ENCODE measurements around the gene VPS36. TPM values are rescaled to one million over a fixed set of nuclear protein-coding genes. Genes with fewer than 3 reads are reported as not detected.
A peak's percentile ranks its signal among the peaks of the same experiment; 100 is the strongest.

The VPS36 gene
- total and polyA plus RNA-seq, 7 experiments from 2014 or later: 23.1 to 53.7 (median 47.3) TPM

DNA sequence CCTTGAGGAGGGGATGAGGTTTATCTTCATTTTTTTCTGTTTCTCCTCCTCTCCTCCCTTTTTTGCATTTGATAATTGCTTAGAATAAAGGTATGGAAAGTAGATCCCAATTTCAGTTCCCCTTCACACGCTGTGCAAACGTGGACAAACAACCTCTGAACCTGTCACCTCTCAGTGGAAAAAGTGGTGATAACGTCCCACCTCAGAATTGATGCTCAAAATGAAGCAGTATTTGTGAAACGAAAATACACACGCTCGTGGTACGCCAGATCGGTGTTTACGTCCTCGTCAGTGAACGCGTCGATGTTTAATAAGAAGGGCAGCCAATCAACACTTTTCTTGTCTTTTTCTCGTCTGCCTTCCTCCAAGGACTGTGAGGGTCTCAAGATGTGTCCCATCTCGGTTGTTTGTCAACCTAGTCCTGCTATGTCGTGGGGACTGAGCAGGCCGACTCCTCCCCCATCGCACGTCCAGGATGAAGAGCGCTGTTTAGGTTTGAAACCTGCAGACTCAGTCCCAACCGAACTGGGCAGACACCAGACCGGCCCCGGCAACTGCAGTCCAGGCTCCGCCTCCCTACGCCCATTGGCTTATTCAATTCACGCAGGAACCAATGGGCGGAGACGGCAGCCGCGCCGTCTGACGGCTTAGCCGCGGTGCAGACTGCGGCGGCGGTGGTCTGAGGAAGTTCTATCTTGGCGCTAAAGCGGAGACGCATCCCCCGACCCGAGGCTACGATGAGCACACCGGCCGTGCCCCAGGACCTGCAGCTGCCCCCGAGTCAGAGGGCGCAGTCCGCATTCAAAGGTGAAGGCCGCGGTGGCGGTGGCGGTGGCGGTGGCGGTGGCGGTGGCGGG, 4.6 kb upstream of the VPS36 start, which contains the start of gene CKAP2:
CKAP2 (plus strand) TSS at position 659 of the 857 bp plus-strand sequence; CDS start at position 738, 79 bp downstream.
- peaks cover 0 to 5% (median 0%) of the 10 kb centered on the region in 5 donors for H3K27me3 Mint-ChIP-seq
- peak; percentile 87 to 97 (median 95) for DNase-seq
- Histone ChIP-seq H3K9me3 (ENCODE audit: control insufficient read depth in 2 of 3, low read length in 3 of 3) (no peaks in the 10 kb centered on the region), H3K27ac (ENCODE audit: low read depth, low read length) (peak within 1 kb of the TSS; percentile 86), H3K36me3 (ENCODE audit: control insufficient read depth in 2 of 3, insufficient read depth in 3 of 3, low read length in 3 of 3) (peaks cover 0 to under 1% (median 0%) of the 10 kb centered on the region in 3 experiments), H3K27me3 (ENCODE audit: control insufficient read depth in 2 of 2, insufficient read depth in 2 of 2, low read length in 2 of 2) (no peaks in the 10 kb centered on the region), H3K4me3 (ENCODE audit: low read length) (peak within 1 kb of the TSS; percentile 87), H3K4me1 (ENCODE audit: control insufficient read depth in 2 of 2, insufficient read depth in 2 of 2, low read length in 2 of 2) (peaks cover 14 to 18% of the 10 kb centered on the region in 2 donors)
- peaks cover 0 to 15% (median 3%) of the 10 kb centered on the region in 5 donors for H3K36me3 Mint-ChIP-seq
- ChIA-PET CTCF (no interaction called here), POLR2A (interaction anchor here (1.3 to 1.4 kb wide), 2 partner anchors 8 to 628 kb away, joined by 3 to 4 read pairs; no protein-coding TSS in a partner anchor)
- H3K27ac Mint-ChIP-seq: peak within 1 kb of the TSS; percentile 96 to 100 (median 99)
- peak within 1 kb of the TSS; percentile 93 to 98 (median 96) for H3K4me3 Mint-ChIP-seq
- ATAC-seq: peak; percentile 88
- H3K4me1 Mint-ChIP-seq: peaks cover 17 to 64% (median 32%) of the 10 kb centered on the region in 7 donors
- intact Hi-C loops (cut with micrococcal nuclease): loop anchor here (1.0 to 10.0 kb wide), 14 partner anchors 38 to 1540 kb away; partner anchors contain the start of genes ALG11 (in 2 of the 2), INTS6 (in 2 of the 2), SUGT1 (in 2 of the 2) and WDFY2 (in 2 of the 2)
- peaks cover 0 to 1% (median 0%) of the 10 kb centered on the region in 11 donors for H3K9me3 Mint-ChIP-seq

DNA sequence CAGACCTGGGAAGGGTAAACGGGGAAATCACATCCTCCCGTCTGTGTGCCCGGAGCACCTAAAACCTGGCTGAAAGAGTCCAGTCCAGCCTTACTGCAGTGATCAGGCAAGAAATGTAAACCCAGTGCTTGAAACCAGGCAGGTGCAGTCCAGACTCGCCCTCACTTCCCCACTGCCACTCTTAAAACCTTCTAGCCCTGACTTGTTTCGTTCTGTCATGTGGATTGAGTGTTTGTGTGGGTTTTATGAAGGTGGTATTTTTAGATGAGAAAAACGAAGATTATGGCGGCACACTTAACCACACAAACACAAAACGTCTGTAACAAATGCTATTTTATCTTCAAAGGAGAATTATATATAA, 4.0 kb upstream of the VPS36 start:
- H3K27me3 ChIP-seq (ENCODE audit: control insufficient read depth in 2 of 2, insufficient read depth in 2 of 2, low read length in 2 of 2): no peaks in the 10 kb centered on the region
- DNase-seq (peak in 1 of 9 donors; percentile 47), ATAC-seq (no peak)
- peak overlapping the region; percentile 96 to 100 (median 99) for H3K27ac Mint-ChIP-seq
- ChIA-PET POLR2A (interaction anchor here (1.4 kb wide), 1 partner anchor 628 kb away, joined by 3 read pairs; no protein-coding TSS in a partner anchor), CTCF (no interaction called here)
- no peaks in the 10 kb centered on the region for H3K9me3 ChIP-seq (ENCODE audit: control insufficient read depth in 2 of 3, low read length in 3 of 3)
- H3K4me1 ChIP-seq (ENCODE audit: control insufficient read depth in 2 of 2, insufficient read depth in 2 of 2, low read length in 2 of 2): peaks cover 14 to 20% of the 10 kb centered on the region in 2 donors
- intact Hi-C loops (cut with micrococcal nuclease): loop anchor here (2.0 to 10.0 kb wide), 4 partner anchors 37 to 1540 kb away; partner anchors contain the start of gene WDFY2 (in 1 of the 2)
- peak overlapping the region; percentile 93 to 98 (median 96) for H3K4me3 Mint-ChIP-seq
- H3K9me3 Mint-ChIP-seq: peaks cover 0 to 1% (median 0%) of the 10 kb centered on the region in 11 donors
- H3K36me3 ChIP-seq (ENCODE audit: control insufficient read depth in 2 of 3, insufficient read depth in 3 of 3, low read length in 3 of 3): peaks cover 0 to 4% (median 0%) of the 10 kb centered on the region in 3 experiments
- peak overlapping the region; percentile 87 for H3K4me3 ChIP-seq (ENCODE audit: low read length)
- H3K27me3 Mint-ChIP-seq: peaks cover 0 to 5% (median 0%) of the 10 kb centered on the region in 5 donors
- H3K36me3 Mint-ChIP-seq: peaks cover 0 to 13% (median 3%) of the 10 kb centered on the region in 5 donors
- H3K4me1 Mint-ChIP-seq: peaks cover 19 to 60% (median 36%) of the 10 kb centered on the region in 7 donors
- peak overlapping the region; percentile 86 for H3K27ac ChIP-seq (ENCODE audit: low read depth, low read length)

DNA sequence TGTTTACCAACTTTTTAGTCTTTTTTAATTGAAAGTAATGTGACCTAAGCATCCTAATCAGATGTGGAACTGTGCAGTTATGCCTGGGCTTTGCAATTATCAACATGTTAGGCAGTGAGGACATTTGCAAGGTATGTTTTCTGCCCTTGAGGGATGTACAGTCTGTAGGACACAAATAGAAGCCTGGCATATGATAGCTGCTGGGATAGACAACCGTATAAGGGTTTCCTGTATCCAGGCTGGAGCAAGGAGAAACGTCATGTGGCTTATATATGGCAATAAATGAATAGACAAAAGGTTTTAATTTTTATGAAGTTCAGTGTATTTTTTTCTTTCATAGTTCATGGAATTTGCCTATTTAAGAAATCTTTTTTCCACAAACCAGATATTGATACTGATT, 2.0 kb upstream of the VPS36 start:
- intact Hi-C loops (cut with micrococcal nuclease): loop anchor here (5.0 to 10.0 kb wide), 2 partner anchors 35 to 1538 kb away; no protein-coding TSS in a partner anchor

DNA sequence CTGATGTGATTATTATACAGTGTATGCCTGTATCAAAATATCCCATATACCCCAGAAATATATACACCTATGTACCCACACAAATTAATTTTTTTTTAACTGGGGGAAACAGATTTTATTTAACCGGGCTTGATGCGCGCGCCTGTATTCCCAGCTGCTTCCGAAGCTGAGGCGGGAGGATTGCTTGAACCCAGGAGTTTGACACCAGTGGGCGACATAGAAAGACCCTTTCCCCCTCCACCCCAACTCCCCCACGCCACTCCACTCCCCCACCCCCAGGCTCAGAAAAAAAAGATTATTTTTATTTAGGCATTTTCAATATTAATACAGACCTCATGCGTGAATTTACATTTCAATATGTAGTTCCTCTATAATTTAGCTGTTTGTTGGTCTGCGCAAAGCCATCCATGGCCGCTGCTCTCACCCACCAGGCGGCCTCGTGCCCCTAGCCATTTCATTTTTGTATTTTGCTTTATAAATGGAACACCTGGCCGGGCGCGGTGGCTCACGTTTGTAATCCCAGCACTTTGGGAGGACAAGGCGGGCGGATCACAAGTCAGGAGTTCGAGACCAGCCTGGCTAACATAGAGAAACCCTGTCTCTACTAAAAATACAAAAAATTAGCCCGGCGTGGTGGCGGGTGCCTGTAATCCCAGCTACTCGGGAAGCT, 836 bp upstream of the VPS36 start:
- Mint-ChIP-seq H3K36me3 (peaks cover 0 to 9% (median 0%) of the 10 kb centered on the region in 5 donors), H3K4me1 (peaks cover 21 to 57% (median 49%) of the 10 kb centered on the region in 7 donors), H3K9me3 (peaks cover 0 to 1% (median 0%) of the 10 kb centered on the region in 11 donors), H3K4me3 (peak overlapping the region; percentile 80 to 95 (median 88)), H3K27ac (peak overlapping the region; percentile 36 to 94 (median 87)), H3K27me3 (peaks cover 0 to 5% (median 0%) of the 10 kb centered on the region in 5 donors)
- POLR2A ChIA-PET: interaction anchor here (0.9 to 1.9 kb wide), 4 partner anchors 18 to 997 kb away, joined by 3 to 7 read pairs (median 6); partner anchors contain the start of gene SUGT1
- ATAC-seq (no peak), DNase-seq (no peak)
- H3K27me3 ChIP-seq (ENCODE audit: control insufficient read depth in 2 of 2, insufficient read depth in 2 of 2, low read length in 2 of 2): no peaks in the 10 kb centered on the region
- CTCF ChIA-PET: interaction anchor here (0.6 to 2.3 kb wide), 10 partner anchors 8 to 262 kb away, joined by 3 to 11 read pairs (median 4); partner anchors contain the start of gene SUGT1
- H3K4me3 ChIP-seq (ENCODE audit: low read length): no peak overlapping the region
- no peaks in the 10 kb centered on the region for H3K9me3 ChIP-seq (ENCODE audit: control insufficient read depth in 2 of 3, low read length in 3 of 3)
- H3K36me3 ChIP-seq (ENCODE audit: control insufficient read depth in 2 of 3, insufficient read depth in 3 of 3, low read length in 3 of 3): peaks cover 0 to 4% (median 0%) of the 10 kb centered on the region in 3 experiments
- H3K4me1 ChIP-seq (ENCODE audit: control insufficient read depth in 2 of 2, insufficient read depth in 2 of 2, low read length in 2 of 2): peaks cover 29 to 30% of the 10 kb centered on the region in 2 donors
- peak overlapping the region; percentile 48 for H3K27ac ChIP-seq (ENCODE audit: low read depth, low read length)
- intact Hi-C loops (cut with micrococcal nuclease): loop anchor here (2.0 to 10.0 kb wide), 3 partner anchors 34 to 1536 kb away; no protein-coding TSS in a partner anchor

More for the DNA sequence above, 2.0 kb upstream of the VPS36 start:
- CTCF ChIA-PET: no interaction called here
- POLR2A ChIA-PET: no interaction called here
- Histone ChIP-seq H3K27ac (ENCODE audit: low read depth, low read length) (no peak overlapping the region), H3K4me3 (ENCODE audit: low read length) (no peak overlapping the region), H3K9me3 (ENCODE audit: control insufficient read depth in 2 of 3, low read length in 3 of 3) (no peaks in the 10 kb centered on the region), H3K4me1 (ENCODE audit: control insufficient read depth in 2 of 2, insufficient read depth in 2 of 2, low read length in 2 of 2) (peaks cover 31 to 34% of the 10 kb centered on the region in 2 donors), H3K27me3 (ENCODE audit: control insufficient read depth in 2 of 2, insufficient read depth in 2 of 2, low read length in 2 of 2) (no peaks in the 10 kb centered on the region), H3K36me3 (ENCODE audit: control insufficient read depth in 2 of 3, insufficient read depth in 3 of 3, low read length in 3 of 3) (peaks cover 0 to 4% (median 0%) of the 10 kb centered on the region in 3 experiments)
- ATAC-seq (no peak), DNase-seq (no peak)
- Mint-ChIP-seq H3K9me3 (peaks cover 0 to 1% (median 0%) of the 10 kb centered on the region in 11 donors), H3K27ac (peak overlapping the region in 3 of 9 donors; percentile 22 to 26 (median 26)), H3K27me3 (peaks cover 0 to 5% (median 0%) of the 10 kb centered on the region in 5 donors), H3K4me3 (no peak overlapping the region), H3K4me1 (peaks cover 24 to 64% (median 51%) of the 10 kb centered on the region in 7 donors), H3K36me3 (peaks cover 0 to 10% (median 0%) of the 10 kb centered on the region in 5 donors)

DNA sequence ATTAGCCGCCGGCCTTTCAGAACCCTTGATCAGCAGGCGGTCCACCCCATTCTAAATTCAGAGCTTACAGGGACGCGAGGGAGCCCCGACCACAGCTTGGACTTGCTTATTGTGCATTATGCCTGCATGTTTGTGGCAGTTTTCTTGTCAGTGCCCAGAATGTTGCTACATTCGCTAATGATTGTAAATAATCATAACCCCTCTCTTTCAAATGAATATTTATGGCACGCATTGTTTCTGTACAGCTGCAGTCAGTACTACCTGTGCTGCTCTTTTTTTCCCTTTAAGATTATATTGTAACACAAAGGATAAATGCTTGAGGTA, 321 bp upstream of the VPS36 start:
- Mint-ChIP-seq H3K27ac (peak overlapping the region; percentile 36 to 94 (median 87)), H3K36me3 (peaks cover 0 to 6% (median 0%) of the 10 kb centered on the region in 5 donors), H3K4me1 (peaks cover 17 to 54% (median 45%) of the 10 kb centered on the region in 7 donors), H3K9me3 (peaks cover 0 to 1% (median 0%) of the 10 kb centered on the region in 11 donors), H3K27me3 (peaks cover 0 to 5% (median 0%) of the 10 kb centered on the region in 5 donors), H3K4me3 (peak overlapping the region; percentile 80 to 95 (median 88))
- CTCF ChIA-PET: interaction anchor here (0.6 to 2.3 kb wide), 10 partner anchors 8 to 262 kb away, joined by 3 to 11 read pairs (median 4); partner anchors contain the start of gene SUGT1
- ATAC-seq: no peak
- POLR2A ChIA-PET: interaction anchor here (1.1 to 1.9 kb wide), 4 partner anchors 18 to 203 kb away, joined by 4 to 7 read pairs (median 6); partner anchors contain the start of gene SUGT1
- peak overlapping the region; percentile 92 for H3K4me3 ChIP-seq (ENCODE audit: low read length)
- H3K27me3 ChIP-seq (ENCODE audit: control insufficient read depth in 2 of 2, insufficient read depth in 2 of 2, low read length in 2 of 2): no peaks in the 10 kb centered on the region
- H3K4me1 ChIP-seq (ENCODE audit: control insufficient read depth in 2 of 2, insufficient read depth in 2 of 2, low read length in 2 of 2): peaks cover 26 to 27% of the 10 kb centered on the region in 2 donors
- intact Hi-C loops (cut with micrococcal nuclease): loop anchor here (1.0 to 10.0 kb wide), 10 partner anchors 15 to 1536 kb away; partner anchors contain the start of gene SUGT1 (in 2 of the 2)
- DNase-seq: no peak
- H3K36me3 ChIP-seq (ENCODE audit: control insufficient read depth in 2 of 3, insufficient read depth in 3 of 3, low read length in 3 of 3): peaks cover 0 to 4% (median 0%) of the 10 kb centered on the region in 3 experiments
- no peaks in the 10 kb centered on the region for H3K9me3 ChIP-seq (ENCODE audit: control insufficient read depth in 2 of 3, low read length in 3 of 3)
- H3K27ac ChIP-seq (ENCODE audit: low read depth, low read length): peak overlapping the region; percentile 48
